ENCODE data around the gene DTNB.
"Not testable (repeated sequence)": the region's sequence is repeated elsewhere in the genome, so short reads cannot be mapped to it uniquely, and the experiment has no call there.

The DTNB gene

DNA sequence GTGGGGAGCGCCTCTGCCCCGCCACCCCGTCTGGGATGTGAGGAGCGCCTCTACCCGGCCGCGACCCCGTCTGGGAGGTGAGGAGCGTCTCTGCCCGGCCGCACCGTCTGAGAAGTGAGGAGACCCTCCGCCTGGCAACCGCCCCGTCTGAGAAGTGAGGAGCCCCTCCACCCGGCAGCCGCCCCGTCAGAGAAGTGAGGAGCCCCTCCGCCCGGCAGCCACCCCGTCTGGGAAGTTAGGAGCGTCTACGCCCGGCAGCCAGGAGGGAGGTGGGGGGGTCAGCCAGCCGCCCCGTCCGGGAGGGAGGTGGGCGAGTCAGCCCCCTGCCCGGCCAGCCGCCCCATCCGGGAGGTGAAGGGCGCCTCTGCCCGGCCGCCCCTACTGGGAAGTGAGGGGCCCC is 39.6 kb downstream of the DTNB start:
- not testable (repeated sequence) for DNase-seq (ENCODE audit: low read depth in 2 of 2, low spot score in 1 of 2)

- DNase-seq (ENCODE audit: low read depth in 2 of 2, low spot score in 1 of 2), result no peak
Observed at GRCh38 chr2:25632396-25632795, 41.0 kb downstream of the DTNB start.

DNA sequence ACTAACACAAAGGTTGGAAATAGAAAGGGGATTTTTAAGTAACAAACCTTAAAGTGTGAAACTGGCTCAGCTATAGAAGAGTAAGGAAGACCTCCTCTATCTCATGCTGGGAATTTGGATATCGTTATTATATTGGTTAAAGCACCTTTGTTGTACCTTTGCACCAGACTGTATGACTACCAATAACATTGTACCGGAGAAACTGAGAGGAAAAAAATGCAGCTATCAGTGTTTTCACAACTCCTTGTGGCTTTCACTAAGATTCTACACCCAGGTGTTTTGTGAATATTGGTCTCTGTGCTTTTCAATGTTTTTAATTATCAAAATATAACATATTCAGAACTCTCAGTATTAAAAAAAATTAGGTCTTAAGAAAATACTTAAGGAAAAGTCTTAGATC is 48.7 kb downstream of the DTNB start:
- DNase-seq (ENCODE audit: low read depth in 2 of 2, low spot score in 1 of 2), result no peak

DNA sequence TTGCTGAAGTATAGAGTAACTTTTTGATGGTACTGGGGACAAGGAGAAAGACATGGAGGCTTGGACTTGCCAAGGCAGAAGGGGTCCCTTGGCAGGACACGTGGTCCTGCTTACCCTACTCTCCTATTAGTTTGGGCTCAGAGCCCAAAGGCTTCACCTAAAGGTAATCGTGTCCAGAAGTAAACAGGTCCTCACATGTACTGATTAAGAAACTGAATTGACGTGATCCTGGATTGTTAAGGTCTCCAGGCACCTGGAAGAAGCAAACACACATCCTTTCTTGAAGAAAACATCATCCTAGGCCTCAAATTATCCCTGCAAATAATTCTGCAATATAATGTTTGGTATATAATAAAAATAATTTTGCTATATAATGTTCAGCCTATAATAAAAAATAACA is 50.0 kb downstream of the DTNB start:
- no peak for DNase-seq (ENCODE audit: low read depth in 2 of 2, low spot score in 1 of 2)

GRCh38 chr2:25620711-25621110 is 52.7 kb downstream of the DTNB start:
- DNase-seq (ENCODE audit: low read depth in 2 of 2, low spot score in 1 of 2), result no peak

- no peak for DNase-seq (ENCODE audit: low read depth in 2 of 2, low spot score in 1 of 2)
Observed at GRCh38 chr2:25620077-25620476, 53.3 kb downstream of the DTNB start.

DNA sequence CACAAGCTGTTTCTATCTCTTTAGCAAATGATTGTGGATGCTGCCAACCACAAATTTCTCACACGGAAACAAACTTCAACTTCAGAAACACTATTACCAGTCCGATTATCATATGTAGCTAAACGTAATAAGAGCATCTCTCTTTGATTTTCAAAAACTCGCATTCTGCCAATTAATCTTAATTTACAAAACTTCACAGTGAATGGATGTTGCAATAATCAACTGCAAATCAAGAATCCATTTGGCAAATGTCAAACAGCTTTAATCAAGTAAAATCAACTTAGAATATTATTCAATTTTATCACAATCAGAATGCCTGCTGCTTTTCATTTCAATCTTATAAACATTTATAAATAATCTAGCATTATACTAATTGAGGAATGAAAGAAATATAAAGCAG is 54.2 kb downstream of the DTNB start:
- no peak for DNase-seq (ENCODE audit: low read depth in 2 of 2, low spot score in 1 of 2)

- no peak for DNase-seq (ENCODE audit: low read depth in 2 of 2, low spot score in 1 of 2)
Observed at GRCh38 chr2:25618676-25619075, 54.7 kb downstream of the DTNB start.

GRCh38 chr2:25617948-25618646 is 55.3 kb downstream of the DTNB start:
- no peak for DNase-seq (ENCODE audit: low read depth in 2 of 2, low spot score in 1 of 2)

- DNase-seq (ENCODE audit: low read depth in 2 of 2, low spot score in 1 of 2), result no peak
Observed at GRCh38 chr2:25615920-25616319, 57.5 kb downstream of the DTNB start.

GRCh38 chr2:25615386-25615785 is 58.0 kb downstream of the DTNB start:
- no peak for DNase-seq (ENCODE audit: low read depth in 2 of 2, low spot score in 1 of 2)

DNA sequence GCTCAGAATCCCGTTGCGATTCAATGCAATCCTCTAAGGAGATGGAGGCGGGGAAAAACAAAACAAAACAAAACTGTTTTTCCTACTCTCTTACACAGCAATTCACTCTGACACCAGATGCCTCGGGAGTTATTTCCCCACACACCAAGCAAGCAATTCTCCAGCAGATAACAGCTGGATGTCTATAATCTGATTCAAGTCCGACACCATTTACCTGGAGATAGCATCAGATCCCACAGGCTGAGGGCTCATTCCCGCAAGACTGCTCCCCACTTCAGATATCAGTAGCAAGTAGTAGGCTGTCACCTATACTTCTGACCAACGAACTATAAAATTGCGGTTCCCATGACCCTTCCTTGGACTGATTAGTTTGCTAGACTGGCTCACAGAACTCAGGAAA is 58.7 kb downstream of the DTNB start:
- no peak for DNase-seq (ENCODE audit: low read depth in 2 of 2, low spot score in 1 of 2)

DNA sequence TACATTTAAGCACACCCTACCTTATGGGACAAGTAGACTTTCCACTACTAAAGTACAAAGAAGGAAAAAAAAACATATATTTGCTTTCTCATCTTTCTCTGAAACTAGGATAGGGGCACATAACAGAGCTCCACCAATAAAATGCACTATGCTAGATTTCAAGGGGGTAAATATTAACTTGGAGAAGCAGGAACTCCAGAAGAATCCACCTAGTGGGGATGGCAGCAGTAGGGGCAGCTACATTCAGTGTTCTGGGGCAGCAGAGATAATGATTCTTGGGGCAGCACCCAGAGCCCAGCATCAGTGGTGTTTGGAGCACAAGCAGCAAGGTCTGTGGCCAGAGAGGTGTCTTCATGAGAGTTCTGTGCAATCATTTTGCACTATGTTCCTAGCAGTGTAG is 64.7 kb downstream of the DTNB start:
- no peak for DNase-seq (ENCODE audit: low read depth in 2 of 2, low spot score in 1 of 2)

DNA sequence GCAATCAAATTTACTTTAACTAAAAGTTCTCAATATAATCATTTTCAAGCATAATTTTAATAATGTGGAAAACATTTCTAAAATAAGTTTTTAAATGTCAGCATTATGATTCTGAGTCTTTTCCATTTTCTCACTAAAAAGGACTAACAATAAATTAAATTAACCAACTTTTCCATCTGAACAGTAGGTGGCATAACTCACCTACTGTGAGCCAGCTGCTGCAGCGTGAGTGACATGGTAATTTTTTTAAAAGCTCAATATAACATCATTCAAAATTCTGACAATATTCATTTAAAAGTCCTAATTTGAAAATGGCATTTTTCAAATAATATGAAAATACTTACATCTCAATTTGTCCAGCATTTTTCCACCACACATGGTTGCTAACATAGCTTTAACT is 66.5 kb downstream of the DTNB start:
- no peak for DNase-seq (ENCODE audit: low read depth in 2 of 2, low spot score in 1 of 2)

DNA sequence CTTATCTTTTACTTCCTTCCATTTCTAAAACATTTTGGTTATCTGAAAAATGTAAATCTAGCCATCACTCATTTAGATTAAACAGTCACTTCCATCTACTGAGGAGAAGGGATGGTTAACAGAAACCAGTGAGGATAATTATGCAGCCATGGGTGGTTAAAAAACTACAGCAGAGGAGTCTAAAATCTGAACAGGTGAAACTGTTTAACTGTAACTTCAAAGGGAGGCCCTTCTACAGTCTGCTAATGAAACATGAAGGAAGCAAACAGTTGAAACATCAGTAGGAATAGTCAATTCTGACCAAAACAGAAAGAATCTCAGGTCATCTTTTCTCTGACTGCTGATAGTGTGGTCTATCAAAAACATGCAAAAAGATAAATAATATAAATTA is 71.0 kb downstream of the DTNB start:
- no peak for DNase-seq (ENCODE audit: low read depth in 2 of 2, low spot score in 1 of 2)

GRCh38 chr2:25601711-25602332 is 71.6 kb downstream of the DTNB start:
- not testable (repeated sequence) for DNase-seq (ENCODE audit: low read depth in 2 of 2, low spot score in 1 of 2)

DNA sequence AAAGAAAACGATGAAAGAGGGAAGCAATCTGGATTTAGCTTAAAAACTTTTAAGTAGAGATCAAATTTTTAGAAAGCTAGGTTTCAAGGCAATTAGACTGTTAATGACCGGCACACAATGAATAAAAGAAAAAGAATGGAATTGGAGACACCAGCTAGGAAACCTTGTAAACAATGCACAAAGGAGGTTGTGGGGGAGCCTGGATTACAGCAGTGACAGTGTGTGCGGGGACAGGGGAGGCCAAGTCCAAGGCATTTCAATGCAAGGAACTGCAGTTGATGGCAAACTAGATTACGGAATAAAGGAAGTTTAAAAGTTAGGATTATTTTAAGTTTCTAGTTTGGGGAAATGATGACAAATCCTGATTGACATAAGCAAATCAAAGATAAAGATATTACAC is 74.5 kb downstream of the DTNB start:
- DNase-seq (ENCODE audit: low read depth in 2 of 2, low spot score in 1 of 2), result no peak

DNA sequence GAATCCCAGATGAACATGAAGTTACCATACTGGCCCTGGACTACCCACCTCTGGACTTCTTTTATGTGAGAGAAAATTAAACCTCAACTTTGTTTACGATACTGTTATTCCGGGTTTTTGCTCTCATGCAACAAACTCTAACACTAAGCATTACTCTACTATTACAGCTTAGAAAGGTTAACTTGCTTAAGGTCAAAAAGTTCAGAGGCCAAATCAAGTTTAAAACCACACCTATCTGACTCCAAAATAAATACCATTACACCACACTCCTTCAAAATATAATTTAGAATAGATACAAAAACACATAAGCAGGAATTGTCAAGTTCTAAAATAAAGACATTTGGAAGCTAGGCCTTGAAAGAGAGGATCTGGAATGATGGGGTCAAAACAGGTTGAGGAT is 75.0 kb downstream of the DTNB start:
- DNase-seq (ENCODE audit: low read depth in 2 of 2, low spot score in 1 of 2), result no peak

GRCh38 chr2:25597881-25598280 is 75.5 kb downstream of the DTNB start:
- no peak for DNase-seq (ENCODE audit: low read depth in 2 of 2, low spot score in 1 of 2)

GRCh38 chr2:25596516-25597244 is 76.7 kb downstream of the DTNB start:
- DNase-seq (ENCODE audit: low read depth in 2 of 2, low spot score in 1 of 2), result no peak

GRCh38 chr2:25595393-25595792 is 78.0 kb downstream of the DTNB start:
- no peak for DNase-seq (ENCODE audit: low read depth in 2 of 2, low spot score in 1 of 2)

DNA sequence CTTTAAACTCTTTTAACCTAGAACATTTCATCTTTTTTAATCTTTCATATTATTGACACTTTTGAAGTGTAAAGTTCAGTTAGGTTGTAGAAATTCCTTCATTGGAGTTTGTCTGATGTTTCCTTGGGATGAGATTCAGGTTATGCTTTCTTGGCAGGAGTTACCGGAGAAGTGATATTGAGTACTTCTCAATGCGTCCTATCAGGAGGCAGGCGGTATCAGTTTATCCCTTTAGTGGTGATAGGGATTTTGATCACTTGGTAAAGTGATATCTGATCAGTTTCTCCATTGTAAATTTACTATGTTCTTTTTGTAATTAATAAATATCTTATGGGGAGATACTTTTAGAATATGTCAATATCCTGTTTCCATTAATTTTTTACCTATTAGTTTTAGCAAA is 78.4 kb downstream of the DTNB start:
- no peak for DNase-seq (ENCODE audit: low read depth in 2 of 2, low spot score in 1 of 2)
